SK-N-SH treated with all-trans-retinoic acid at 6 μM for 48 hours (cell line): ENCODE measurements around the gene MMP25.
"Not testable (repeated sequence)": the region's sequence is repeated elsewhere in the genome, so short reads cannot be mapped to it uniquely, and the experiment has no call there.

Experiments used
- ATAC-seq: fragments of 200-7000 bp; cut with Tn5 transposase; 3 replicates; pipeline ENCODE4 v1.9.1; 2020; ENCODE audit warnings: mild to moderate bottlenecking, moderate library complexity
- ARNTL ChIP-seq: fragments of 450-650 bp; formaldehyde crosslinking; IDR thresholded peaks from 2 replicates; pipeline ENCODE4 v1.5.0; 2020; ENCODE audit warnings: low read depth, mild to moderate bottlenecking, moderate library complexity, borderline replicate concordance
- BACH2 ChIP-seq: fragments of 250-450 bp; sonication (Bioruptor Pico); IDR thresholded peaks from 2 replicates; pipeline ENCODE4 v1.9.0; 2021; ENCODE audit warnings: mild to moderate bottlenecking, borderline replicate concordance
- CREB5 ChIP-seq: fragments of 250-450 bp; sonication (Bioruptor Pico); IDR thresholded peaks from 2 replicates; pipeline ENCODE4 v1.5.1; 2020; ENCODE audit warnings: low read depth, mild to moderate bottlenecking, moderate library complexity
- CSDC2 ChIP-seq: fragments of 250-450 bp; sonication (Bioruptor Pico); IDR thresholded peaks from 2 replicates; pipeline ENCODE4 v1.5.0; 2020; ENCODE audit warnings: mild to moderate bottlenecking, moderate library complexity
- CSRNP3 ChIP-seq: fragments of 250-450 bp; sonication (Bioruptor Pico); IDR thresholded peaks from 2 replicates; pipeline ENCODE4 v1.5.1; 2021; ENCODE audit warnings: mild to moderate bottlenecking, moderate library complexity
- ESRRG ChIP-seq: fragments of 250-450 bp; sonication (Bioruptor Pico); IDR thresholded peaks from 2 replicates; pipeline ENCODE4 v1.6.1; 2021; ENCODE audit warnings: mild to moderate bottlenecking
- GLIS3 ChIP-seq: fragments of 250-450 bp; sonication (Bioruptor Pico); IDR thresholded peaks from 2 replicates; pipeline ENCODE4 v1.5.0; 2020; ENCODE audit warnings: mild to moderate bottlenecking, moderate library complexity
- ISL1 ChIP-seq: fragments of 250-450 bp; sonication (Bioruptor Pico); IDR thresholded peaks from 2 replicates; pipeline ENCODE4 v2.1.2; 2022; ENCODE audit warnings: mild to moderate bottlenecking, moderate library complexity
- OSR1 ChIP-seq: fragments of 250-450 bp; sonication (Bioruptor Pico); IDR thresholded peaks from 2 replicates; pipeline ENCODE4 v1.8.0; 2022; ENCODE audit warnings: moderate library complexity, mild to moderate bottlenecking, inconsistent platforms
- RARB ChIP-seq: fragments of 250-450 bp; sonication (Bioruptor Pico); IDR thresholded peaks from 2 replicates; pipeline ENCODE4 v1.8.0; 2021; ENCODE audit warnings: mild to moderate bottlenecking, moderate library complexity
- SNAI2 ChIP-seq: fragments of 250-450 bp; sonication (Bioruptor Pico); IDR thresholded peaks from 2 replicates; pipeline ENCODE4 v1.5.0; 2020; ENCODE audit warnings: mild to moderate bottlenecking, moderate library complexity
- TCF4 ChIP-seq: fragments of 250-450 bp; sonication (Bioruptor Pico); IDR thresholded peaks from 2 replicates; pipeline ENCODE4 v1.8.0; 2021; ENCODE audit warnings: mild to moderate bottlenecking, moderate library complexity, borderline replicate concordance
- TOX ChIP-seq: fragments of 250-450 bp; sonication (Bioruptor Pico); IDR thresholded peaks from 2 replicates; pipeline ENCODE4 v1.8.0; 2021; ENCODE audit warnings: mild to moderate bottlenecking, moderate library complexity, borderline replicate concordance
- TSHZ2 ChIP-seq: fragments of 250-450 bp; sonication (Bioruptor Pico); IDR thresholded peaks from 2 replicates; pipeline ENCODE4 v1.5.0; 2020; ENCODE audit warnings: mild to moderate bottlenecking, moderate library complexity
- ZC3H10 ChIP-seq: fragments of 250-450 bp; sonication (Bioruptor Pico); IDR thresholded peaks from 2 replicates; pipeline ENCODE4 v1.5.1; 2021; ENCODE audit warnings: mild to moderate bottlenecking, moderate library complexity
- ZFP3 ChIP-seq: fragments of 250-450 bp; sonication (Bioruptor Pico); IDR thresholded peaks from 2 replicates; pipeline ENCODE4 v1.5.0; 2020; ENCODE audit warnings: mild to moderate bottlenecking, moderate library complexity
- ZFP30 ChIP-seq: fragments of 450-650 bp; formaldehyde crosslinking; IDR thresholded peaks from 2 replicates; pipeline ENCODE4 v1.5.0; 2022; ENCODE audit warnings: mild to moderate bottlenecking, moderate library complexity
- ZNF565 ChIP-seq: fragments of 450-650 bp; formaldehyde crosslinking; conservative IDR thresholded peaks from 2 replicates; pipeline ENCODE4 v1.5.0; 2020; ENCODE audit warnings: low read depth, mild to moderate bottlenecking, moderate library complexity
- ZNF70 ChIP-seq: fragments of 450-650 bp; formaldehyde crosslinking; IDR thresholded peaks from 2 replicates; pipeline ENCODE4 v1.5.0; 2020; ENCODE audit warnings: mild to moderate bottlenecking, moderate library complexity
- ZNF8 ChIP-seq: fragments of 450-650 bp; formaldehyde crosslinking; IDR thresholded peaks from 2 replicates; pipeline ENCODE4 v1.5.0; 2020; ENCODE audit warnings: mild to moderate bottlenecking, moderate library complexity

MMP25 gene

GRCh38 chr16:3049921-3050481 is 3.6 kb downstream of the MMP25 start (continued):
- TF ChIP-seq CREB5 (CRISPR knock-in tag) = no peak
- no peak for TF ChIP-seq SNAI2 (CRISPR knock-in tag)

GRCh38 chr16:3050487-3050886 is 4.1 kb downstream of the MMP25 start:
- ATAC-seq = no peak
- no peak for TF ChIP-seq TCF4 (CRISPR knock-in tag)
- no peak for TF ChIP-seq OSR1 (CRISPR knock-in tag)
- no peak for TF ChIP-seq GLIS3 (CRISPR knock-in tag)
- no peak for TF ChIP-seq TOX (CRISPR knock-in tag)

- no peak for TF ChIP-seq ZFP30
- TF ChIP-seq ISL1 (CRISPR knock-in tag) = no peak
- no peak for TF ChIP-seq ESRRG (CRISPR knock-in tag)
- no peak for TF ChIP-seq ZFP3 (CRISPR knock-in tag)
- TF ChIP-seq BACH2 = no peak
- TF ChIP-seq ZNF8 (CRISPR knock-in tag) = no peak
- no peak for TF ChIP-seq SNAI2 (CRISPR knock-in tag)
- no peak for TF ChIP-seq CSDC2 (CRISPR knock-in tag)
- no peak for TF ChIP-seq ZNF70 (CRISPR knock-in tag)
- TF ChIP-seq RARB (CRISPR knock-in tag) = no peak
- ATAC-seq = no peak
Observed at GRCh38 chr16:3051009-3051408, 4.6 kb downstream of the MMP25 start.

- ATAC-seq = no peak
- TF ChIP-seq ARNTL (no peak), TSHZ2 (CRISPR knock-in tag) (no peak)
Observed at GRCh38 chr16:3051494-3051893, 5.1 kb downstream of the MMP25 start.

- ATAC-seq = not testable (repeated sequence)
Observed at GRCh38 chr16:3052571-3053329, 6.4 kb downstream of the MMP25 start.

GRCh38 chr16:3053330-3053710 is 7.0 kb downstream of the MMP25 start:
- not testable (repeated sequence) for ATAC-seq

- no peak for ATAC-seq
- no peak for TF ChIP-seq ISL1 (CRISPR knock-in tag)
- no peak for TF ChIP-seq RARB (CRISPR knock-in tag)
- no peak for TF ChIP-seq SNAI2 (CRISPR knock-in tag)
- no peak for TF ChIP-seq CREB5 (CRISPR knock-in tag)
- TF ChIP-seq CSDC2 (CRISPR knock-in tag) = no peak
- TF ChIP-seq CSRNP3 (CRISPR knock-in tag) = no peak
- no peak for TF ChIP-seq ZNF565 (CRISPR knock-in tag)
- TF ChIP-seq ZFP30 = no peak
- TF ChIP-seq BACH2 = no peak
- TF ChIP-seq ZFP3 (CRISPR knock-in tag) = no peak
- no peak for TF ChIP-seq TSHZ2 (CRISPR knock-in tag)
- no peak for TF ChIP-seq ZNF70 (CRISPR knock-in tag)
- TF ChIP-seq ZNF8 (CRISPR knock-in tag) = no peak
- TF ChIP-seq ZC3H10 (CRISPR knock-in tag) = no peak
- TF ChIP-seq TCF4 (CRISPR knock-in tag) = no peak
Observed at GRCh38 chr16:3054965-3055733, 8.8 kb downstream of the MMP25 start.
